Heart right ventricle (tissue), 16 donors: Measurements from ENCODE around the gene LCMT1. TPM values are rescaled to one million over a fixed set of nuclear protein-coding genes. Genes with fewer than 3 reads are reported as not detected.

Experiments used
- ATAC-seq, 8 donors: fragments of 200-7000 bp; cut with Tn5 transposase; one replicate each; pipeline ENCODE4 v1.9.1; 2020; ENCODE audit warnings: mild to moderate bottlenecking in 8 of 8, moderate library complexity in 8 of 8, moderate number of reproducible peaks in 1 of 8
- DNase-seq, 2 donors: peaks; one replicate each; pipeline ENCODE4 v3.0.0-alpha.2; 2020
- H3K27ac ChIP-seq, 10 donors: fragments of 200-600 bp; sonication (generic) in 2 of 10; one replicate each; pipeline versions ENCODE4 v1.5.0 to v1.8.0; 2020 to 2022; ENCODE audit warnings: mild to moderate bottlenecking in 3 of 10
- H3K27me3 ChIP-seq, 7 donors: fragments of 200-600 bp; one replicate each; pipeline ENCODE4 v1.8.0; 2021 to 2022; ENCODE audit warnings: mild to moderate bottlenecking in 2 of 7
- H3K36me3 ChIP-seq, 9 donors: fragments of 200-600 bp; sonication (generic) in 1 of 9; one replicate each; pipeline versions ENCODE4 v1.5.0 to v1.8.0; 2020 to 2022; ENCODE audit warnings: mild to moderate bottlenecking in 2 of 9
- H3K4me1 ChIP-seq, 9 donors: fragments of 200-600 bp; sonication (generic) in 1 of 9; one replicate each; pipeline versions ENCODE4 v1.5.0 to v1.8.0; 2020 to 2022; ENCODE audit warnings: mild to moderate bottlenecking in 4 of 9
- H3K4me3 ChIP-seq, 10 donors: fragments of 200-600 bp; sonication (generic) in 2 of 10; one replicate each; pipeline versions ENCODE4 v1.5.0 to v1.8.0; 2020 to 2022; ENCODE audit warnings: mild to moderate bottlenecking in 7 of 10, moderate library complexity in 2 of 10
- H3K9me3 ChIP-seq, 11 donors: fragments of 200-600 bp in 10 of 11; sonication (generic) in 2 of 11; one replicate each; pipeline versions ENCODE4 v1.5.0 to v1.8.0; 2013 to 2022; ENCODE audit warnings: mild to moderate bottlenecking in 2 of 11, control low read depth in 1 of 11, moderate library complexity in 1 of 11
- CTCF ChIP-seq, 9 donors: fragments of 200-600 bp; sonication (generic) in 2 of 9; IDR thresholded peaks; one replicate each; pipeline versions ENCODE4 v1.5.0 to v1.8.0; 2021 to 2022; ENCODE audit warnings: antibody characterized with exemption in 9 of 9, mild to moderate bottlenecking in 5 of 9, moderate library complexity in 1 of 9
- WGBS, 2 donors: extraction: QIAGEN DNeasy Blood & Tissue Kit; methylation state at CpG; one replicate each; pipeline ENCODE4 v1.1.7; 2013; ENCODE audit warnings: inconsistent platforms in 1 of 2; 5-methylcytosine and 5-hydroxymethylcytosine counted together
- intact Hi-C, 10 donors: fragments of 100-400 bp; cut with DNase I; formaldehyde crosslinking; loops; one replicate each; pipeline versions ENCODE4 v1.11.1 to v1.14.2; 2022
- polyA plus RNA-seq, 2 donors: library from polyadenylated mRNA; stranded (reverse); fragments of 200-250 nt; gene quantifications; one replicate each; pipeline ENCODE4 v1.2.3, GENCODE V29; 2013
- total RNA-seq, 10 donors: library from RNA; stranded (reverse); fragmentation: NEBNext Ultra II Directional in 3 of 10; extraction: Animal tissue kit (Norgen Biotek cat#: 25700) in 3 of 10; gene quantifications; one replicate each; pipeline versions ENCODE4 v1.2.1 to v1.2.4, GENCODE V29; 2021 to 2023
- donor health status: Arrhythmogenic right ventricular cardiomyopathy.
- donor health status: ischemic (EF 13 %, LVEDD 7.1; RV severe dilation, severe dysfunction).
- donor health status: healthy with polysubstance abuse.
- donor health status: DM: no; HTN: yes; CAD: no.
- donor health status: DM: no; HTN: no; CAD: no.
- donor health status: ischemic (EF 25% LVEDD 6.9; RV normal size, moderate dysfunction).
- donor health status: ischemic (EF 25% LVEDD 5.7; RV mildly dilated, moderate dysfunction).
- donor health status: healthy.
- donor health status: DM: yes; HTN: yes; CAD: no.
- donor health status: Ischemic cardiomyopathy.
- donor health status: ischemic (EF 35%, LVEDD 5.7; RV mildly dilated, moderate dysfunction).
- donor health status: nonischemic (EF 11% LVEDD 7.7; RV severe dilation, severe dysfunction).
- donor health status: DM: yes; HTN: yes; CAD: no.
- donor health status: PGD.
- donor health status: ischemic (EF 29% LVEDD 5.4; RV normal size, mild dysfunction).
- donor health status: nonischemic (EF 23%, LVEDD 6.1; RV moderate dilation, normal function).

LCMT1 gene
- total and polyA plus RNA-seq, 12 donors = 36.2 to 49.1 (median 44.2) TPM

- Histone ChIP-seq H3K4me3 (no peak overlapping the region), H3K4me1 (peaks cover 0 to 13% (median 0%) of the 10 kb centered on the region in 9 donors), H3K9me3 (no peaks in the 10 kb centered on the region), H3K36me3 (no peaks in the 10 kb centered on the region), H3K27me3 (no peaks in the 10 kb centered on the region), H3K27ac (no peak overlapping the region)
- DNase-seq = no peak
- 67 to 72% methylated on average over 8 of the region's 8 CpGs for WGBS, 2 donors
- intact Hi-C loops = no loop called here
- TF ChIP-seq CTCF (IDR thresholded peaks at IDR 0.05) = no peak
- ATAC-seq = no peak
These were observed 16.9 kb upstream of the LCMT1 start for GRCh38 chr16:25094596-25094995.

- Histone ChIP-seq H3K36me3 (no peaks in the 10 kb centered on the region), H3K27me3 (no peaks in the 10 kb centered on the region), H3K4me1 (peaks cover 0 to 13% (median 0%) of the 10 kb centered on the region in 9 donors), H3K27ac (no peak overlapping the region), H3K9me3 (no peaks in the 10 kb centered on the region), H3K4me3 (no peak overlapping the region)
- intact Hi-C loops = no loop called here
- DNase-seq = no peak
- WGBS, 2 donors = 82 to 87% methylated on average over 4 of the region's 4 CpGs
- ATAC-seq = no peak
- TF ChIP-seq CTCF (IDR thresholded peaks at IDR 0.05) = no peak
These were observed 15.9 kb upstream of the LCMT1 start for GRCh38 chr16:25095636-25096035.

GRCh38 chr16:25097276-25097975 lies 14.1 kb upstream of the LCMT1 start:
- DNase-seq (no peak), ATAC-seq (no peak)
- WGBS, 2 donors = 58 to 61% methylated on average over 5 of the region's 5 CpGs
- Histone ChIP-seq H3K9me3 (no peaks in the 10 kb centered on the region), H3K27ac (no peak overlapping the region), H3K36me3 (no peaks in the 10 kb centered on the region), H3K27me3 (no peaks in the 10 kb centered on the region), H3K4me3 (no peak overlapping the region), H3K4me1 (peaks cover 0 to 13% (median 0%) of the 10 kb centered on the region in 9 donors)
- TF ChIP-seq CTCF (IDR thresholded peaks at IDR 0.05) = no peak
- intact Hi-C loops = no loop called here

- TF ChIP-seq CTCF (IDR thresholded peaks at IDR 0.05) = no peak
- DNase-seq = no peak
- H3K4me3 ChIP-seq = no peak overlapping the region
- intact Hi-C loops = loop anchor here in 1 of 10 donors (5.0 kb wide), 1 partner anchor 33 kb away; no protein-coding TSS in a partner anchor
- H3K27me3 ChIP-seq = no peaks in the 10 kb centered on the region
- no peak for ATAC-seq
- 86 to 87% methylated on average over 5 of the region's 5 CpGs for WGBS, 2 donors
- H3K36me3 ChIP-seq = no peaks in the 10 kb centered on the region
- no peaks in the 10 kb centered on the region for H3K4me1 ChIP-seq
- H3K27ac ChIP-seq = no peak overlapping the region
- H3K9me3 ChIP-seq = no peaks in the 10 kb centered on the region
These were observed 11.0 kb upstream of the LCMT1 start for GRCh38 chr16:25100511-25100910.
